Measurements from ENCODE around the gene ROPN1. TPM values are rescaled to one million over a fixed set of nuclear protein-coding genes. Genes with fewer than 3 reads are reported as not detected.
"Not testable (repeated sequence)": the region's sequence is repeated elsewhere in the genome, so short reads cannot be mapped to it uniquely, and the experiment has no call there.

ROPN1 gene
- total and polyA plus RNA-seq, 2 experiments from 2014 or later: 0.11 TPM; not detected in 1

DNA sequence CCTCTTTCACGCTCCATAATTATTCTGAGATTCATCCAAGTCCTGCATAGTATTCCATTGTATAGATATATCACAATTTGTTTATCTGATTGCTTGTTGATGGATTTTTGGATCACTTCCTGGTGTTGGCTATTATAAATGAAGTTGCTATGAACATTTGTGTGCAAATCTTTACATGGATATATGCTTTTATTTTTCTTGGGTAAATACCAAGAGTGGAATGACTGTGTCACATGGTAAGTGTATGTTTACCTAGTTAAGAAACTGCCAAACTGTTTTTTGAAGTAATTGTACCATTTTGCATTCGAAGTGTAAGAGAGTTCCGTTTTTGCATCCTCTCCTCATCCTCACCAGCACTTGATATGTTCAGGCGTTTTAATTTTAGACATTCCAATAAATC is 34.6 kb upstream of the ROPN1 start (continued):
- TF ChIP-seq, protein P1, sequence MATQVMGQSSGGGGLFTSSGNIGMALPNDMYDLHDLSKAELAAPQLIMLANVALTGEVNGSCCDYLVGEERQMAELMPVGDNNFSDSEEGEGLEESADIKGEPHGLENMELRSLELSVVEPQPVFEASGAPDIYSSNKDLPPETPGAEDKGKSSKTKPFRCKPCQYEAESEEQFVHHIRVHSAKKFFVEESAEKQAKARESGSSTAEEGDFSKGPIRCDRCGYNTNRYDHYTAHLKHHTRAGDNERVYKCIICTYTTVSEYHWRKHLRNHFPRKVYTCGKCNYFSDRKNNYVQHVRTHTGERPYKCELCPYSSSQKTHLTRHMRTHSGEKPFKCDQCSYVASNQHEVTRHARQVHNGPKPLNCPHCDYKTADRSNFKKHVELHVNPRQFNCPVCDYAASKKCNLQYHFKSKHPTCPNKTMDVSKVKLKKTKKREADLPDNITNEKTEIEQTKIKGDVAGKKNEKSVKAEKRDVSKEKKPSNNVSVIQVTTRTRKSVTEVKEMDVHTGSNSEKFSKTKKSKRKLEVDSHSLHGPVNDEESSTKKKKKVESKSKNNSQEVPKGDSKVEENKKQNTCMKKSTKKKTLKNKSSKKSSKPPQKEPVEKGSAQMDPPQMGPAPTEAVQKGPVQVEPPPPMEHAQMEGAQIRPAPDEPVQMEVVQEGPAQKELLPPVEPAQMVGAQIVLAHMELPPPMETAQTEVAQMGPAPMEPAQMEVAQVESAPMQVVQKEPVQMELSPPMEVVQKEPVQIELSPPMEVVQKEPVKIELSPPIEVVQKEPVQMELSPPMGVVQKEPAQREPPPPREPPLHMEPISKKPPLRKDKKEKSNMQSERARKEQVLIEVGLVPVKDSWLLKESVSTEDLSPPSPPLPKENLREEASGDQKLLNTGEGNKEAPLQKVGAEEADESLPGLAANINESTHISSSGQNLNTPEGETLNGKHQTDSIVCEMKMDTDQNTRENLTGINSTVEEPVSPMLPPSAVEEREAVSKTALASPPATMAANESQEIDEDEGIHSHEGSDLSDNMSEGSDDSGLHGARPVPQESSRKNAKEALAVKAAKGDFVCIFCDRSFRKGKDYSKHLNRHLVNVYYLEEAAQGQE (IDR thresholded peaks at IDR 0.05; ENCODE audit: unreplicated experiment): no peak

DNA sequence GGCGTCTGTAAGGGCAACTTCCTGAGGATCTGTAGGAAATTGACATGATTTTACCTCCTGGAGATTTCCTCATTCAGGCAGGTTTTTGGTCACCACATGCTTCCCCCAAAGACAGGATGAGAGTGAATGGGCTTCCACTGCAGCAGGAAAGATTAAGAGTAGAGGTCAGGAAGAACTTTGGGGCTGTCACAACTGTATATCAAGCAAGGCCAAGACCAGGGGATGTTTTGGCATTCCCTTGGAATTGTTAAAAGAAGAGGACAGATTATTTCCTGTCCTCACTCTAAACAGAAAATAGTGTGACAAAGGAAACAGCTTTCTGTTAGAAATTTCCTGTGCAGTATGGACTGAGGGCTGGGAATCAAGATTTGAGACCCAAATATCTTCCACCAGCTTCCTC is 31.6 kb upstream of the ROPN1 start:
- Histone ChIP-seq H2AFZ (peak overlapping the region; percentile 23; the same call in 1 of the 2 replicates), H3K27me3 (ENCODE audit: insufficient read depth) (peaks cover 20% of the 10 kb centered on the region)
- H3K79me2 ChIP-seq (replicated peaks; ENCODE audit: insufficient read depth); DNase-seq (ENCODE audit: low spot score); H3F3A ChIP-seq (replicated peaks; ENCODE audit: low read depth); H3K4me1 ChIP-seq (ENCODE audit: insufficient read depth); H3K27me3 Mint-ChIP-seq (ENCODE audit: insufficient read depth, low read depth, poor library complexity); H3K9me2 ChIP-seq (ENCODE audit: insufficient read depth); H4K20me1 ChIP-seq (replicated peaks; ENCODE audit: insufficient read depth); H3K4me3 Mint-ChIP-seq; H3K27ac Mint-ChIP-seq; H3K4me1 Mint-ChIP-seq; H3K4me2 ChIP-seq; H3K9me3 Mint-ChIP-seq; H3K4me3 ChIP-seq; H3K36me3 ChIP-seq (ENCODE audit: insufficient read depth); H3K36me3 Mint-ChIP-seq (ENCODE audit: low read depth); ATAC-seq; H3K27ac ChIP-seq (ENCODE audit: low read depth): not testable (repeated sequence)

DNA sequence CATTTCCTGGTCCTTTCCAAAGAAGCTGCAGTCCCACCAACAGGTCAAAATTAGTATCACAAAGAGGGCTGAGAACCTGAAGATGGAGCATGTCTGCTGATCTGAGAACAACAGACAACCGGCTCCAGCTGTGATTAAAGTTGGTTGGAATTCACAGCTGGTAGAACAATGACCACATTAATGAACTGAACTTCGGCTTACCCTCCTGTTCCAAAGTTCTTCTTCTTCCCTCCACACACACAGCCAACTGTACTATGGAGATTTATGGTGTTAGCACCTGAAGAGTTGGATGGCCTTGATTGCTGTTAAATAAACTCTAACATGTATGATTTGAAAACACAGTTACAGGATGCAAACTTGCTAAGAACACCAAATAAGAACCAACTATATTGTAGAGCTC is 27.4 kb upstream of the ROPN1 start:
- Mint-ChIP-seq H3K27ac (no peak overlapping the region), H3K4me1 (peaks cover 5% of the 10 kb centered on the region; the same call in 2 of the 3 replicates), H3K4me3 (no peak overlapping the region), H3K27me3 (ENCODE audit: insufficient read depth, low read depth, poor library complexity) (peaks cover 2% of the 10 kb centered on the region), H3K9me3 (no peaks in the 10 kb centered on the region; the same call in 2 of the 3 replicates), H3K36me3 (ENCODE audit: low read depth) (no peaks in the 10 kb centered on the region)
- Histone ChIP-seq H3F3A (replicated peaks; ENCODE audit: low read depth) (no peaks in the 10 kb centered on the region), H2AFZ (no peak overlapping the region), H3K36me3 (ENCODE audit: insufficient read depth) (no peaks in the 10 kb centered on the region), H4K20me1 (replicated peaks; ENCODE audit: insufficient read depth) (no peaks in the 10 kb centered on the region), H3K9me2 (ENCODE audit: insufficient read depth) (peaks cover 3% of the 10 kb centered on the region; the same call in 1 of the 2 replicates), H3K27ac (ENCODE audit: low read depth) (no peak overlapping the region), H3K4me2 (no peak overlapping the region), H3K79me2 (replicated peaks; ENCODE audit: insufficient read depth) (no peaks in the 10 kb centered on the region), H3K4me1 (ENCODE audit: insufficient read depth) (no peaks in the 10 kb centered on the region), H3K27me3 (ENCODE audit: insufficient read depth) (no peaks in the 10 kb centered on the region), H3K4me3 (no peak overlapping the region)
- DNase-seq (ENCODE audit: low spot score) (no peak), ATAC-seq (no peak)
- TF ChIP-seq ZNF331 (CRISPR knock-in tag; IDR thresholded peaks at IDR 0.05; ENCODE audit: low read depth): no peak
- TF ChIP-seq, protein P2, sequence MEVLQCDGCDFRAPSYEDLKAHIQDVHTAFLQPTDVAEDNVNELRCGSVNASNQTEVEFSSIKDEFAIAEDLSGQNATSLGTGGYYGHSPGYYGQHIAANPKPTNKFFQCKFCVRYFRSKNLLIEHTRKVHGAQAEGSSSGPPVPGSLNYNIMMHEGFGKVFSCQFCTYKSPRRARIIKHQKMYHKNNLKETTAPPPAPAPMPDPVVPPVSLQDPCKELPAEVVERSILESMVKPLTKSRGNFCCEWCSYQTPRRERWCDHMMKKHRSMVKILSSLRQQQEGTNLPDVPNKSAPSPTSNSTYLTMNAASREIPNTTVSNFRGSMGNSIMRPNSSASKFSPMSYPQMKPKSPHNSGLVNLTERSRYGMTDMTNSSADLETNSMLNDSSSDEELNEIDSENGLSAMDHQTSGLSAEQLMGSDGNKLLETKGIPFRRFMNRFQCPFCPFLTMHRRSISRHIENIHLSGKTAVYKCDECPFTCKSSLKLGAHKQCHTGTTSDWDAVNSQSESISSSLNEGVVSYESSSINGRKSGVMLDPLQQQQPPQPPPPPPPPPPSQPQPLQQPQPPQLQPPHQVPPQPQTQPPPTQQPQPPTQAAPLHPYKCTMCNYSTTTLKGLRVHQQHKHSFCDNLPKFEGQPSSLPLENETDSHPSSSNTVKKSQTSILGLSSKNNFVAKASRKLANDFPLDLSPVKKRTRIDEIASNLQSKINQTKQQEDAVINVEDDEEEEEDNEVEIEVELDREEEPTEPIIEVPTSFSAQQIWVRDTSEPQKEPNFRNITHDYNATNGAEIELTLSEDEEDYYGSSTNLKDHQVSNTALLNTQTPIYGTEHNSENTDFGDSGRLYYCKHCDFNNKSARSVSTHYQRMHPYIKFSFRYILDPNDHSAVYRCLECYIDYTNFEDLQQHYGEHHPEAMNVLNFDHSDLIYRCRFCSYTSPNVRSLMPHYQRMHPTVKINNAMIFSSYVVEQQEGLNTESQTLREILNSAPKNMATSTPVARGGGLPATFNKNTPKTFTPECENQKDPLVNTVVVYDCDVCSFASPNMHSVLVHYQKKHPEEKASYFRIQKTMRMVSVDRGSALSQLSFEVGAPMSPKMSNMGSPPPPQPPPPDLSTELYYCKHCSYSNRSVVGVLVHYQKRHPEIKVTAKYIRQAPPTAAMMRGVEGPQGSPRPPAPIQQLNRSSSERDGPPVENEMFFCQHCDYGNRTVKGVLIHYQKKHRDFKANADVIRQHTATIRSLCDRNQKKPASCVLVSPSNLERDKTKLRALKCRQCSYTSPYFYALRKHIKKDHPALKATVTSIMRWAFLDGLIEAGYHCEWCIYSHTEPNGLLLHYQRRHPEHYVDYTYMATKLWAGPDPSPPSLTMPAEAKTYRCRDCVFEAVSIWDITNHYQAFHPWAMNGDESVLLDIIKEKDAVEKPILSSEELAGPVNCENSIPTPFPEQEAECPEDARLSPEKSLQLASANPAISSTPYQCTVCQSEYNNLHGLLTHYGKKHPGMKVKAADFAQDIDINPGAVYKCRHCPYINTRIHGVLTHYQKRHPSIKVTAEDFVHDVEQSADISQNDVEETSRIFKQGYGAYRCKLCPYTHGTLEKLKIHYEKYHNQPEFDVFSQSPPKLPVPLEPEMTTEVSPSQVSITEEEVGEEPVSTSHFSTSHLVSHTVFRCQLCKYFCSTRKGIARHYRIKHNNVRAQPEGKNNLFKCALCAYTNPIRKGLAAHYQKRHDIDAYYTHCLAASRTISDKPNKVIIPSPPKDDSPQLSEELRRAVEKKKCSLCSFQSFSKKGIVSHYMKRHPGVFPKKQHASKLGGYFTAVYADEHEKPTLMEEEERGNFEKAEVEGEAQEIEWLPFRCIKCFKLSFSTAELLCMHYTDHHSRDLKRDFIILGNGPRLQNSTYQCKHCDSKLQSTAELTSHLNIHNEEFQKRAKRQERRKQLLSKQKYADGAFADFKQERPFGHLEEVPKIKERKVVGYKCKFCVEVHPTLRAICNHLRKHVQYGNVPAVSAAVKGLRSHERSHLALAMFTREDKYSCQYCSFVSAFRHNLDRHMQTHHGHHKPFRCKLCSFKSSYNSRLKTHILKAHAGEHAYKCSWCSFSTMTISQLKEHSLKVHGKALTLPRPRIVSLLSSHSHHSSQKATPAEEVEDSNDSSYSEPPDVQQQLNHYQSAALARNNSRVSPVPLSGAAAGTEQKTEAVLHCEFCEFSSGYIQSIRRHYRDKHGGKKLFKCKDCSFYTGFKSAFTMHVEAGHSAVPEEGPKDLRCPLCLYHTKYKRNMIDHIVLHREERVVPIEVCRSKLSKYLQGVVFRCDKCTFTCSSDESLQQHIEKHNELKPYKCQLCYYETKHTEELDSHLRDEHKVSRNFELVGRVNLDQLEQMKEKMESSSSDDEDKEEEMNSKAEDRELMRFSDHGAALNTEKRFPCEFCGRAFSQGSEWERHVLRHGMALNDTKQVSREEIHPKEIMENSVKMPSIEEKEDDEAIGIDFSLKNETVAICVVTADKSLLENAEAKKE (CRISPR knock-in tag; IDR thresholded peaks at IDR 0.05): 0 out of 2 replicates have a peak, but pooled peaks have one; percentile 51

DNA sequence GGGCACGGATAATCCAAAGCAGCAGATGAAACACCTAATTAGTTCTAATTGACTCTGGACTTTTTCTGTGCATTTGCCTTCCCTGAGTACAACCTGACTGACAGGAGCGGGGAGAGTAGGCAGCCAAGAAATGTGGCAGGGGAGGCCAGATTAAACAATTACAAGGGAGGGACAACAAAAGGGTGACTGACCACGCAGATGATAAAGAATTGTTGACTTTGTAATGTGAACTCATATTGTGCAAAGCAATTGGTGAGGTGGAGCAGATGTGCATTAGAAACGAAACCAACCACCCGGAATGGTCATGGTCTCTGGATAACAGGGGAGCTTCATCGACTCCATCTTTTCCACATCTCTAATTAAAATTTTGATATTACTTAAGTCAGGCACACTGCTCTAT is 25.6 kb upstream of the ROPN1 start:
- not testable (repeated sequence) for H3K36me3 Mint-ChIP-seq (ENCODE audit: low read depth); H3K4me1 ChIP-seq (ENCODE audit: insufficient read depth); H3K27ac ChIP-seq (ENCODE audit: low read depth); H3K9me3 Mint-ChIP-seq; ATAC-seq; H3F3A ChIP-seq (replicated peaks; ENCODE audit: low read depth); H3K4me3 ChIP-seq; H3K4me3 Mint-ChIP-seq; H3K79me2 ChIP-seq (replicated peaks; ENCODE audit: insufficient read depth); H3K27ac Mint-ChIP-seq; H3K27me3 Mint-ChIP-seq (ENCODE audit: insufficient read depth, low read depth, poor library complexity); H3K9me2 ChIP-seq (ENCODE audit: insufficient read depth); H3K4me2 ChIP-seq; H3K36me3 ChIP-seq (ENCODE audit: insufficient read depth); DNase-seq (ENCODE audit: low spot score); H4K20me1 ChIP-seq (replicated peaks; ENCODE audit: insufficient read depth); H3K4me1 Mint-ChIP-seq; H3K27me3 ChIP-seq (ENCODE audit: insufficient read depth); H2AFZ ChIP-seq

Data from GM23338 (cell line).